ENCODE measurements around the gene ANGPTL4. TPM values are rescaled to one million over a fixed set of nuclear protein-coding genes. Genes with fewer than 3 reads are reported as not detected.
"Not testable (repeated sequence)": the region's sequence is repeated elsewhere in the genome, so short reads cannot be mapped to it uniquely, and the experiment has no call there.

The ANGPTL4 gene
- not detected for polyA plus RNA-seq

GRCh38 chr19:8363803-8364771, at the start of gene ANGPTL4:
ANGPTL4 (plus strand) TSS chr19:8364155; CDS start chr19:8364322, 167 bp downstream.
- no peaks in the 10 kb centered on the region for H3K36me3 Mint-ChIP-seq
- peaks cover 0 to 3% (median 0%) of the 10 kb centered on the region in 3 donors for H3K4me1 Mint-ChIP-seq
- H3K27me3 Mint-ChIP-seq = peaks cover 45% of the 10 kb centered on the region
- peak within 1 kb of the TSS in 3 of 4 donors; percentile 63 to 89 (median 79) for H3K4me3 Mint-ChIP-seq
- H3K9me3 Mint-ChIP-seq = no peaks in the 10 kb centered on the region
- no peak within 1 kb of the TSS for H3K27ac Mint-ChIP-seq

GRCh38 chr19:8314981-8315640, 48.8 kb upstream of the ANGPTL4 start:
- H3K36me3 Mint-ChIP-seq, H3K27me3 Mint-ChIP-seq, H3K4me1 Mint-ChIP-seq, H3K27ac Mint-ChIP-seq, H3K9me3 Mint-ChIP-seq: not testable (repeated sequence)
- peak overlapping the region in 1 of 4 donors; percentile 57 for H3K4me3 Mint-ChIP-seq

- Mint-ChIP-seq H3K27me3 (no peaks in the 10 kb centered on the region), H3K4me1 (peaks cover 8 to 15% (median 10%) of the 10 kb centered on the region in 3 donors), H3K27ac (peak overlapping the region in 1 of 3 donors; percentile 27), H3K9me3 (no peaks in the 10 kb centered on the region), H3K36me3 (peaks cover 4% of the 10 kb centered on the region), H3K4me3 (peak overlapping the region in 1 of 4 donors; percentile 65)
Observed at GRCh38 chr19:8316351-8317125, 47.4 kb upstream of the ANGPTL4 start.

- peak overlapping the region in 1 of 4 donors; percentile 67 for H3K4me3 Mint-ChIP-seq
- peak overlapping the region in 2 of 3 donors; percentile 16 to 25 for H3K27ac Mint-ChIP-seq
- H3K4me1 Mint-ChIP-seq = peaks cover 13 to 20% (median 16%) of the 10 kb centered on the region in 3 donors
- H3K27me3 Mint-ChIP-seq, H3K9me3 Mint-ChIP-seq, H3K36me3 Mint-ChIP-seq: not testable (repeated sequence)
Observed at GRCh38 chr19:8318835-8319234, 45.1 kb upstream of the ANGPTL4 start.

GRCh38 chr19:8319807-8320520, 44.0 kb upstream of the ANGPTL4 start:
- H3K36me3 Mint-ChIP-seq = peaks cover 1% of the 10 kb centered on the region
- peak overlapping the region; percentile 95 to 99 (median 98) for H3K4me3 Mint-ChIP-seq
- H3K4me1 Mint-ChIP-seq = peaks cover 13 to 20% (median 16%) of the 10 kb centered on the region in 3 donors
- no peaks in the 10 kb centered on the region for H3K27me3 Mint-ChIP-seq
- H3K27ac Mint-ChIP-seq = peak overlapping the region; percentile 97 to 98 (median 98)
- no peaks in the 10 kb centered on the region for H3K9me3 Mint-ChIP-seq

- peak overlapping the region; percentile 95 to 99 (median 98) for H3K4me3 Mint-ChIP-seq
- peaks cover 15 to 20% (median 16%) of the 10 kb centered on the region in 3 donors for H3K4me1 Mint-ChIP-seq
- H3K36me3 Mint-ChIP-seq = peaks cover 1% of the 10 kb centered on the region
- H3K27ac Mint-ChIP-seq = peak overlapping the region; percentile 97 to 98 (median 98)
- no peaks in the 10 kb centered on the region for H3K27me3 Mint-ChIP-seq
- H3K9me3 Mint-ChIP-seq = no peaks in the 10 kb centered on the region
Observed at GRCh38 chr19:8320564-8321066, 43.3 kb upstream of the ANGPTL4 start.

- H3K4me3 Mint-ChIP-seq = peak within 1 kb of the TSS; percentile 95 to 99 (median 98)
- peaks cover 1% of the 10 kb centered on the region for H3K36me3 Mint-ChIP-seq
- no peaks in the 10 kb centered on the region for H3K9me3 Mint-ChIP-seq
- H3K27me3 Mint-ChIP-seq = no peaks in the 10 kb centered on the region
- H3K4me1 Mint-ChIP-seq = peaks cover 15 to 20% (median 16%) of the 10 kb centered on the region in 3 donors
- peak within 1 kb of the TSS; percentile 97 to 98 (median 98) for H3K27ac Mint-ChIP-seq
Observed at GRCh38 chr19:8321067-8321985, 42.6 kb upstream of the ANGPTL4 start, which contains the start of the genes NDUFA7 and RPS28. NDUFA7 (minus strand) TSS chr19:8321375; CDS start chr19:8321358, 17 bp downstream. RPS28 (plus strand) TSS chr19:8321496; CDS start chr19:8321531, 35 bp downstream.

- no peaks in the 10 kb centered on the region for H3K9me3 Mint-ChIP-seq
- peaks cover 1% of the 10 kb centered on the region for H3K36me3 Mint-ChIP-seq
- H3K4me1 Mint-ChIP-seq = peaks cover 16 to 20% (median 18%) of the 10 kb centered on the region in 3 donors
- H3K27me3 Mint-ChIP-seq = peaks cover 3% of the 10 kb centered on the region
- peak overlapping the region; percentile 97 to 98 (median 98) for H3K27ac Mint-ChIP-seq
- peak overlapping the region; percentile 95 to 99 (median 98) for H3K4me3 Mint-ChIP-seq
Observed at GRCh38 chr19:8321986-8322637, 41.8 kb upstream of the ANGPTL4 start.

GRCh38 chr19:8322638-8322997, 41.3 kb upstream of the ANGPTL4 start:
- Mint-ChIP-seq H3K9me3 (no peaks in the 10 kb centered on the region), H3K36me3 (peaks cover 1% of the 10 kb centered on the region), H3K4me1 (peaks cover 16 to 20% (median 18%) of the 10 kb centered on the region in 3 donors), H3K27me3 (peaks cover 6% of the 10 kb centered on the region), H3K27ac (peak overlapping the region; percentile 97 to 98 (median 98)), H3K4me3 (peak overlapping the region; percentile 60 to 99 (median 96))

GRCh38 chr19:8323781-8324185, 40.2 kb upstream of the ANGPTL4 start:
- H3K4me1 Mint-ChIP-seq = peaks cover 16 to 20% (median 18%) of the 10 kb centered on the region in 3 donors
- H3K27me3 Mint-ChIP-seq = peaks cover 9% of the 10 kb centered on the region
- H3K36me3 Mint-ChIP-seq = peaks cover 4% of the 10 kb centered on the region
- no peaks in the 10 kb centered on the region for H3K9me3 Mint-ChIP-seq
- peak overlapping the region in 2 of 4 donors; percentile 41 to 98 for H3K4me3 Mint-ChIP-seq
- H3K27ac Mint-ChIP-seq = peak overlapping the region in 1 of 3 donors; percentile 87

- Mint-ChIP-seq H3K9me3 (no peaks in the 10 kb centered on the region), H3K36me3 (peaks cover 4% of the 10 kb centered on the region), H3K27me3 (peaks cover 9% of the 10 kb centered on the region), H3K27ac (no peak overlapping the region), H3K4me1 (peaks cover 16 to 20% (median 18%) of the 10 kb centered on the region in 3 donors), H3K4me3 (peak overlapping the region in 2 of 4 donors; percentile 67 to 98)
Observed at GRCh38 chr19:8324186-8325050, 39.5 kb upstream of the ANGPTL4 start.

- Mint-ChIP-seq H3K27ac (no peak overlapping the region), H3K36me3 (peaks cover 4% of the 10 kb centered on the region), H3K9me3 (no peaks in the 10 kb centered on the region), H3K4me3 (peak overlapping the region in 1 of 4 donors; percentile 22), H3K27me3 (peaks cover 9% of the 10 kb centered on the region), H3K4me1 (peaks cover 10 to 13% (median 13%) of the 10 kb centered on the region in 3 donors)
Observed at GRCh38 chr19:8325454-8325853, 38.5 kb upstream of the ANGPTL4 start.

Data from IgD-negative memory B cell (primary cell).